GM23338 (cell line): ENCODE measurements around the gene TMEM125.

Experiments
- EZH2 ChIP-seq: fragments of 200-600 bp; sonication (generic); IDR thresholded peaks from one replicate; pipeline ENCODE4 v1.8.0; 2017; ENCODE audit warnings: antibody characterized with exemption, mild to moderate bottlenecking, low read depth; ENCODE audit not compliant: unreplicated experiment
- EZH2phosphoT487 ChIP-seq: fragments of 200-600 bp; sonication (generic); IDR thresholded peaks from one replicate; pipeline ENCODE4 v1.8.1; 2018; ENCODE audit warnings: antibody characterized with exemption; ENCODE audit not compliant: unreplicated experiment
- TF ChIP-seq, protein P1 (sequence below), 2 experiments: fragments of 200-600 bp in 1 of 2; sonication (generic) in 1 of 2; conservative IDR thresholded peaks; 2 replicates each; pipeline versions ENCODE4 v1.5.1 to v1.6.1; 2016 to 2017; ENCODE audit warnings: antibody characterized with exemption in 2 of 2, low read depth in 2 of 2, mild to moderate bottlenecking in 2 of 2, moderate library complexity in 1 of 2

DNA sequence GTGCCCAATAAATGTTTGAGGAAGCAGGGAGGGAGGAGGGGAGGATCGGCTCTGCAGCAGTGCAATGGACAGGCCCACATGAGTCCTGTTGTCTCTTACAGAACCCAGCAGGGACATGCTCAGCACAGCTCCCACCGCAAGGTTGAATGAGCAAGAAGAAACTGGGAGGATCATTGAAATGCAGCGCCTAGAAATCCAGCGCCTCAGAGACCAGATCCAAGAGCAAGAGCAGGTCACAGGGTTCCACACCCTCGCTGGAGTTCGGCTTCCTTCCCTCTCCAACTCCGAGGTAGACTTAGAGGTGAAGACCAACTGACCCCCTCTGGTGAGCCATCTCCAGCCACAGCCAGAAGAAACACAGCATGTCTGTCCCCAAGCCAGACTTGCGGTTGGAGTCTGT lies 15.9 kb upstream of the TMEM125 start:
- TF ChIP-seq, protein P1, sequence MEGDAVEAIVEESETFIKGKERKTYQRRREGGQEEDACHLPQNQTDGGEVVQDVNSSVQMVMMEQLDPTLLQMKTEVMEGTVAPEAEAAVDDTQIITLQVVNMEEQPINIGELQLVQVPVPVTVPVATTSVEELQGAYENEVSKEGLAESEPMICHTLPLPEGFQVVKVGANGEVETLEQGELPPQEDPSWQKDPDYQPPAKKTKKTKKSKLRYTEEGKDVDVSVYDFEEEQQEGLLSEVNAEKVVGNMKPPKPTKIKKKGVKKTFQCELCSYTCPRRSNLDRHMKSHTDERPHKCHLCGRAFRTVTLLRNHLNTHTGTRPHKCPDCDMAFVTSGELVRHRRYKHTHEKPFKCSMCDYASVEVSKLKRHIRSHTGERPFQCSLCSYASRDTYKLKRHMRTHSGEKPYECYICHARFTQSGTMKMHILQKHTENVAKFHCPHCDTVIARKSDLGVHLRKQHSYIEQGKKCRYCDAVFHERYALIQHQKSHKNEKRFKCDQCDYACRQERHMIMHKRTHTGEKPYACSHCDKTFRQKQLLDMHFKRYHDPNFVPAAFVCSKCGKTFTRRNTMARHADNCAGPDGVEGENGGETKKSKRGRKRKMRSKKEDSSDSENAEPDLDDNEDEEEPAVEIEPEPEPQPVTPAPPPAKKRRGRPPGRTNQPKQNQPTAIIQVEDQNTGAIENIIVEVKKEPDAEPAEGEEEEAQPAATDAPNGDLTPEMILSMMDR (conservative IDR thresholded peaks at IDR 0.05; ENCODE audit: low read depth in 2 of 2) = no peak
- TF ChIP-seq EZH2phosphoT487 = no peak
- TF ChIP-seq EZH2 = no peak
